RWPE1 (cell line): ENCODE measurements around the gene OST4.

Source experiments
- CTCF ChIA-PET: fragments of 350-600 bp; sonication (Branson Sonifier 250); formaldehyde crosslinking; extraction: SDS; loops from one replicate; lab custom pipeline; 2021; lab: Yijun Ruan, JAX
- POLR2A ChIA-PET: fragments of 400-600 bp; formaldehyde crosslinking; extraction: SDS; loops from one replicate; lab custom pipeline; 2020; ENCODE audit warnings: antibody characterized with exemption; ENCODE audit not compliant: low non-redundant PET; lab: Yijun Ruan, JAX
- DNase-seq: peaks from one replicate; pipeline ENCODE4 v3.0.0; 2012; ENCODE audit warnings: low spot score
- H3K27ac ChIP-seq: fragments of 450-650 bp; 2 replicates; pipeline ENCODE4 v1.5.1; 2017
- CTCF ChIP-seq: fragments of 450-650 bp; conservative IDR thresholded peaks from 2 replicates; pipeline ENCODE4 v1.5.1; 2017; ENCODE audit warnings: low read depth, mild to moderate bottlenecking

The OST4 gene

GRCh38 chr2:27087823-27088410 is 16.5 kb upstream of the OST4 start:
- TF ChIP-seq CTCF, result no peak
- no peak overlapping the region for H3K27ac ChIP-seq
- ChIA-PET CTCF (interaction anchor here (0.5 to 1.5 kb wide), 7 partner anchors 14 to 269 kb away, joined by 3 to 5 read pairs (median 3); partner anchors contain the start of genes GTF3C2 and OST4), POLR2A (interaction anchor here (0.9 kb wide), 1 partner anchor 234 kb away, joined by 3 read pairs; no protein-coding TSS in a partner anchor)
- DNase-seq, result no peak

- ChIA-PET CTCF (interaction anchor here (0.5 to 1.5 kb wide), 8 partner anchors 9 to 205 kb away, joined by 3 to 4 read pairs (median 3); partner anchors contain the start of gene OST4), POLR2A (interaction anchor here (0.7 to 0.9 kb wide), 3 partner anchors 10 to 235 kb away, joined by 3 to 4 read pairs (median 3); partner anchors contain the start of gene OST4)
- peak; percentile 37; the same call in 1 of the 2 replicates for TF ChIP-seq CTCF
- peak within 1 kb of the TSS; percentile 83 for H3K27ac ChIP-seq
- peak; percentile 36 for DNase-seq
Observed at GRCh38 chr2:27086724-27087593, 15.5 kb upstream of the OST4 start, which contains the start of gene KHK. KHK (plus strand) TSS chr2:27086772; CDS start chr2:27087260, 488 bp downstream.

- peak; percentile 97 for DNase-seq
- peak; percentile 87 for TF ChIP-seq CTCF
- ChIA-PET POLR2A (interaction anchor here (0.8 to 1.0 kb wide), 2 partner anchors 10 to 36 kb away, joined by 3 to 4 read pairs; no protein-coding TSS in a partner anchor), CTCF (interaction anchor here (0.6 to 1.8 kb wide), 7 partner anchors 9 to 177 kb away, joined by 3 to 8 read pairs (median 3); partner anchors contain the start of gene OST4)
- H3K27ac ChIP-seq, result peak overlapping the region; percentile 83
Observed at GRCh38 chr2:27086090-27086723, 14.8 kb upstream of the OST4 start.

GRCh38 chr2:27085673-27086089 is 14.2 kb upstream of the OST4 start:
- peak; percentile 45 for DNase-seq
- peak; percentile 55 for TF ChIP-seq CTCF
- CTCF ChIA-PET, result interaction anchor here (0.6 to 1.8 kb wide), 4 partner anchors 14 to 177 kb away, joined by 3 to 8 read pairs (median 4); partner anchors contain the start of gene OST4
- POLR2A ChIA-PET, result interaction anchor here (1.0 kb wide), 1 partner anchor 35 kb away, joined by 4 read pairs; no protein-coding TSS in a partner anchor
- H3K27ac ChIP-seq, result peak overlapping the region; percentile 83

- no peak for TF ChIP-seq CTCF
- ChIA-PET CTCF (interaction anchor here (0.7 to 1.8 kb wide), 3 partner anchors 13 to 124 kb away, joined by 3 to 8 read pairs (median 3); partner anchors contain the start of gene OST4), POLR2A (interaction anchor here (1.0 kb wide), 1 partner anchor 35 kb away, joined by 4 read pairs; no protein-coding TSS in a partner anchor)
- no peak for DNase-seq
- peak overlapping the region; percentile 83 for H3K27ac ChIP-seq
Observed at GRCh38 chr2:27085062-27085672, 13.7 kb upstream of the OST4 start.
